ENCODE measurements around the gene NPHS2.

DNA sequence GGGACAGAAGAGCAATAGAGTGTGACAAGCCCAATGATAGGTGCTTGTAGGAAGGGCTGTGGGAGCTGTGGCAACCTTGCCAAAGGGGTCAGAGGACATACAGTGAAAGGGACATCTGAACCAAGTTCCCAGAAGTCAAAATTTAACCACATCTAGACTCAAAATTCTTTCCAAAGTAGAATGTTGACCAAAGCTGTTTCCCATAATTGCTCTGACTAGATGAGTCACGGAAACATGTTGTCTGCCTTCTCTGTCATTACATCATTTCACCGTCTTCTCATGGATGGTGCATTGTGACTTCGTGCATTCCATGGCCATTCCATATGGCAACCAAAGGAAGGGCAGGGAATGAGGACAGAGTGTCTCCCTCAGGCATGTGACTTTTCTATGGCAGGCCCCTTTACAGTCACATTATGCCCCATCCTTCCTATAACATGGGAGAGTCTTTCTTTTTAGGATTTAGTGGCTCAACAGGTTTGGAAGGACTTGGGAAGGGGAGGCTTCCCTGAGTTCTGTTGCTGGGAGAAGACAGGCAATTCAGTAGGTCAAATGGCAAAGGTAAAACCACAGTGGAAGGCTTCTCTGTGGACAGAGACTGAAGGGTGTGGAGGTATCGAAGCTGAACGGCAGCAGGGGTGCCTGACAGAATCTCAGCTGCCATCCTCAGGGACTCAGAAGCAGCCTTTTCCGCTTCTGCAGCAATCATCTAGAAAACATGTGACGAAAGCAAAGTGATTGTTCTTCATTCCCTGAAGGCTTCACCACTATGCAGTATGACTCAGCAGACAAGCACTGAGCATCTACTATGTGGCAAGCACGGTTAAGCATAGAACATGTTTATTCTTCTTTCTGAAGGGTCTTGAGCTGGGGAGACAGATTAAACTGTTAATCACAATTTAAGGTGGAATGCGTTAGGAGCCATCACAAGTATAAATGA, 24.7 kb downstream of the NPHS2 start:
- TF ChIP-seq, protein P1, sequence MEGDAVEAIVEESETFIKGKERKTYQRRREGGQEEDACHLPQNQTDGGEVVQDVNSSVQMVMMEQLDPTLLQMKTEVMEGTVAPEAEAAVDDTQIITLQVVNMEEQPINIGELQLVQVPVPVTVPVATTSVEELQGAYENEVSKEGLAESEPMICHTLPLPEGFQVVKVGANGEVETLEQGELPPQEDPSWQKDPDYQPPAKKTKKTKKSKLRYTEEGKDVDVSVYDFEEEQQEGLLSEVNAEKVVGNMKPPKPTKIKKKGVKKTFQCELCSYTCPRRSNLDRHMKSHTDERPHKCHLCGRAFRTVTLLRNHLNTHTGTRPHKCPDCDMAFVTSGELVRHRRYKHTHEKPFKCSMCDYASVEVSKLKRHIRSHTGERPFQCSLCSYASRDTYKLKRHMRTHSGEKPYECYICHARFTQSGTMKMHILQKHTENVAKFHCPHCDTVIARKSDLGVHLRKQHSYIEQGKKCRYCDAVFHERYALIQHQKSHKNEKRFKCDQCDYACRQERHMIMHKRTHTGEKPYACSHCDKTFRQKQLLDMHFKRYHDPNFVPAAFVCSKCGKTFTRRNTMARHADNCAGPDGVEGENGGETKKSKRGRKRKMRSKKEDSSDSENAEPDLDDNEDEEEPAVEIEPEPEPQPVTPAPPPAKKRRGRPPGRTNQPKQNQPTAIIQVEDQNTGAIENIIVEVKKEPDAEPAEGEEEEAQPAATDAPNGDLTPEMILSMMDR (IDR thresholded peaks at IDR 0.05) = no peak
- TF ChIP-seq TCF7L2 (IDR thresholded peaks at IDR 0.05; ENCODE audit: low read depth, low read length) (no peak), POLR2AphosphoS5 (IDR thresholded peaks at IDR 0.05; ENCODE audit: low read depth, low read length) (no peak)
